Mesodermal cell (in vitro differentiated cells): Measurements from ENCODE around the gene SSBP2. TPM values are rescaled to one million over a fixed set of nuclear protein-coding genes. Genes with fewer than 3 reads are reported as not detected.

Experiments
- H3K27ac ChIP-seq: 2 replicates; pipeline ENCODE4 v1.7.0; 2013; ENCODE audit warnings: mild to moderate bottlenecking, low read depth, low read length, moderate library complexity; ENCODE audit not compliant: severe bottlenecking
- H3K36me3 ChIP-seq: 2 replicates; pipeline ENCODE4 v1.7.1; 2013; ENCODE audit warnings: mild to moderate bottlenecking, low read length, moderate library complexity; ENCODE audit not compliant: control insufficient read depth, insufficient read depth
- H3K4me1 ChIP-seq: one replicate; pipeline ENCODE4 v1.7.1; 2013; ENCODE audit warnings: mild to moderate bottlenecking, low read length; ENCODE audit not compliant: insufficient read depth, control insufficient read depth, poor library complexity, severe bottlenecking
- H3K4me3 ChIP-seq: 2 replicates; pipeline ENCODE4 v1.7.0; 2013; ENCODE audit warnings: low read length, control low read depth, mild to moderate bottlenecking; ENCODE audit not compliant: insufficient read depth, poor library complexity, severe bottlenecking; ENCODE audit errors: extremely low read depth
- H3K9me3 ChIP-seq: 2 replicates; pipeline ENCODE4 v1.7.1; 2013; ENCODE audit warnings: mild to moderate bottlenecking, low read length, moderate library complexity; ENCODE audit not compliant: control insufficient read depth
- WGBS, 2 experiments: methylation state at CpG; one replicate each; pipeline ENCODE4 v1.1.5; 2013; ENCODE audit warnings: missing lambda C conversion rate in 2 of 2; ENCODE audit not compliant: insufficient coverage in 2 of 2; 5-methylcytosine and 5-hydroxymethylcytosine counted together
- polyA plus RNA-seq, 2 experiments: library from polyadenylated mRNA; stranded (reverse); fragments of 50-300 nt; gene quantifications; one replicate each; pipeline ENCODE4 v1.2.3, GENCODE V29; 2013

Gene SSBP2
- 69.6 TPM for polyA plus RNA-seq (2013, experiment 1 of 2)
- polyA plus RNA-seq (2013, experiment 2 of 2), result 60.9 TPM

GRCh38 chr5:81751009-81751835, at the start of gene SSBP2:
Gene SSBP2 (minus strand): TSS chr5:81751097. CDS start chr5:81751042, 55 bp downstream.
- Histone ChIP-seq H3K9me3 (no peaks in the 10 kb centered on the region), H3K4me1 (peaks cover 16% of the 10 kb centered on the region), H3K27ac (peak within 1 kb of the TSS; percentile 92), H3K36me3 (no peaks in the 10 kb centered on the region), H3K4me3 (peak within 1 kb of the TSS; percentile 69)
- 0 to 1% methylated on average over 39 to 47 of the region's 73 CpGs for whole genome bisulfite sequencing, 2 experiments

- Histone ChIP-seq H3K4me3 (no peak overlapping the region), H3K36me3 (no peaks in the 10 kb centered on the region), H3K9me3 (no peaks in the 10 kb centered on the region), H3K27ac (no peak overlapping the region), H3K4me1 (peaks cover 2% of the 10 kb centered on the region)
- no CpG with 5 or more reads among the region's 1 CpG for WGBS, 2 experiments
Measured at GRCh38 chr5:81795666-81796065, 44.8 kb upstream of the SSBP2 start.

GRCh38 chr5:81794226-81794625, 43.3 kb upstream of the SSBP2 start:
- H3K9me3 ChIP-seq, result no peaks in the 10 kb centered on the region
- H3K4me3 ChIP-seq, result no peak overlapping the region
- no peak overlapping the region for H3K27ac ChIP-seq
- peaks cover 2% of the 10 kb centered on the region for H3K4me1 ChIP-seq
- WGBS, 2 experiments, result 100% methylated on average over 1 of the region's 4 CpGs; no CpG with 5 or more reads in 1 of the 2 experiments
- no peaks in the 10 kb centered on the region for H3K36me3 ChIP-seq

- 94 to 96% methylated on average over 3 to 7 of the region's 9 CpGs for WGBS, 2 experiments
- peaks cover 21% of the 10 kb centered on the region for H3K4me1 ChIP-seq
- H3K27ac ChIP-seq, result no peak overlapping the region
- no peak overlapping the region for H3K4me3 ChIP-seq
- no peaks in the 10 kb centered on the region for H3K36me3 ChIP-seq
- no peaks in the 10 kb centered on the region for H3K9me3 ChIP-seq
Measured at GRCh38 chr5:81790336-81790735, 39.4 kb upstream of the SSBP2 start.

- H3K36me3 ChIP-seq, result no peaks in the 10 kb centered on the region
- H3K4me1 ChIP-seq, result peaks cover 21% of the 10 kb centered on the region
- no peak overlapping the region for H3K4me3 ChIP-seq
- WGBS, 2 experiments, result 82 to 93% methylated on average over 3 to 4 of the region's 5 CpGs
- H3K27ac ChIP-seq, result no peak overlapping the region
- H3K9me3 ChIP-seq, result no peaks in the 10 kb centered on the region
Measured at GRCh38 chr5:81789033-81789432, 38.1 kb upstream of the SSBP2 start.

- peaks cover 21% of the 10 kb centered on the region for H3K4me1 ChIP-seq
- H3K27ac ChIP-seq, result peak overlapping the region; percentile 55
- H3K4me3 ChIP-seq, result no peak overlapping the region
- no peaks in the 10 kb centered on the region for H3K9me3 ChIP-seq
- 67% methylated on average over 1 of the region's 2 CpGs; no CpG with 5 or more reads in 1 of the 2 experiments for WGBS, 2 experiments
- no peaks in the 10 kb centered on the region for H3K36me3 ChIP-seq
Measured at GRCh38 chr5:81788329-81788728, 37.4 kb upstream of the SSBP2 start.

GRCh38 chr5:81787474-81788242, 36.8 kb upstream of the SSBP2 start:
- Histone ChIP-seq H3K4me3 (no peak overlapping the region), H3K36me3 (no peaks in the 10 kb centered on the region), H3K9me3 (no peaks in the 10 kb centered on the region), H3K27ac (peak overlapping the region; percentile 55), H3K4me1 (peaks cover 21% of the 10 kb centered on the region)
- WGBS, 2 experiments, result 20 to 53% methylated on average over 2 to 3 of the region's 3 CpGs

- Histone ChIP-seq H3K27ac (no peak overlapping the region), H3K9me3 (no peaks in the 10 kb centered on the region), H3K36me3 (no peaks in the 10 kb centered on the region), H3K4me3 (no peak overlapping the region), H3K4me1 (peaks cover 21% of the 10 kb centered on the region)
- 97 to 100% methylated on average over 4 to 5 of the region's 5 CpGs for WGBS, 2 experiments
Measured at GRCh38 chr5:81786991-81787390, 36.1 kb upstream of the SSBP2 start.

- peaks cover 21% of the 10 kb centered on the region for H3K4me1 ChIP-seq
- no peak overlapping the region for H3K4me3 ChIP-seq
- 94% methylated on average over 5 of the region's 5 CpGs for WGBS, 2 experiments
- H3K27ac ChIP-seq, result no peak overlapping the region
- H3K36me3 ChIP-seq, result no peaks in the 10 kb centered on the region
- no peaks in the 10 kb centered on the region for H3K9me3 ChIP-seq
Measured at GRCh38 chr5:81786496-81786895, 35.6 kb upstream of the SSBP2 start.

GRCh38 chr5:81785322-81785721, 34.4 kb upstream of the SSBP2 start:
- peaks cover 21% of the 10 kb centered on the region for H3K4me1 ChIP-seq
- H3K27ac ChIP-seq, result no peak overlapping the region
- 75 to 82% methylated on average over 4 of the region's 4 CpGs for WGBS, 2 experiments
- H3K9me3 ChIP-seq, result no peaks in the 10 kb centered on the region
- no peaks in the 10 kb centered on the region for H3K36me3 ChIP-seq
- H3K4me3 ChIP-seq, result no peak overlapping the region
